DOHH2 (cell line): ENCODE results near the gene GPRIN3.

Experiments used
- H3F3A ChIP-seq: fragments of 200-600 bp; sonication (generic), shearing (Covaris generic); 2 replicates; pipeline ENCODE4 v1.6.0; 2016; ENCODE audit warnings: antibody characterized with exemption, mild to moderate bottlenecking; ENCODE audit not compliant: control insufficient read depth, insufficient read depth
- H3K27ac ChIP-seq: fragments of 200-600 bp; sonication (generic); 2 replicates; pipeline ENCODE4 v1.5.1; 2014; ENCODE audit warnings: low read depth, mild to moderate bottlenecking, low read length, moderate library complexity
- H3K27me3 ChIP-seq: fragments of 200-600 bp; sonication (generic); 2 replicates; pipeline ENCODE4 v1.6.1; 2014; ENCODE audit warnings: mild to moderate bottlenecking, low read length, mixed read lengths; ENCODE audit not compliant: control insufficient read depth
- H3K36me3 ChIP-seq: fragments of 200-600 bp; sonication (generic); 2 replicates; pipeline ENCODE4 v1.6.1; 2014; ENCODE audit warnings: mild to moderate bottlenecking, low read length, moderate library complexity, mixed read lengths; ENCODE audit not compliant: control insufficient read depth
- H3K4me1 ChIP-seq: fragments of 200-600 bp; sonication (generic); 2 replicates; pipeline ENCODE4 v1.6.1; 2014; ENCODE audit warnings: mild to moderate bottlenecking, low read length, mixed read lengths; ENCODE audit not compliant: control insufficient read depth
- H3K4me2 ChIP-seq: fragments of 200-600 bp; sonication (generic); 2 replicates; pipeline ENCODE4 v1.6.0; 2014; ENCODE audit warnings: mild to moderate bottlenecking, low read length, moderate library complexity
- H3K4me3 ChIP-seq: fragments of 200-600 bp; sonication (generic); 2 replicates; pipeline ENCODE4 v1.5.1; 2014; ENCODE audit warnings: mild to moderate bottlenecking, low read length, mixed read lengths
- H3K79me2 ChIP-seq: fragments of 200-600 bp; sonication (generic); 2 replicates; pipeline ENCODE4 v1.6.1; 2014; ENCODE audit warnings: mild to moderate bottlenecking, low read length, mixed read lengths; ENCODE audit not compliant: control insufficient read depth
- H3K9me2 ChIP-seq: fragments of 200-600 bp; sonication (generic); replicated peaks from 2 replicates; pipeline ENCODE4 v1.6.1; 2014; ENCODE audit warnings: mild to moderate bottlenecking, low read length, mixed read lengths; ENCODE audit not compliant: control insufficient read depth
- H3K9me3 ChIP-seq: fragments of 200-600 bp; sonication (generic); 2 replicates; pipeline ENCODE4 v1.6.1; 2014; ENCODE audit warnings: antibody characterized with exemption, low read length, mixed read lengths; ENCODE audit not compliant: control insufficient read depth, insufficient read depth
- H4K20me1 ChIP-seq: fragments of 200-600 bp; sonication (generic); 2 replicates; pipeline ENCODE4 v1.6.0; 2014; ENCODE audit warnings: low read depth, mild to moderate bottlenecking, antibody characterized with exemption, low read length, moderate library complexity; ENCODE audit not compliant: control insufficient read depth, insufficient read depth
- EZH2phosphoT487 ChIP-seq: fragments of 200-600 bp; sonication (generic); IDR thresholded peaks from 2 replicates; pipeline ENCODE4 v1.6.1; 2017; ENCODE audit warnings: borderline replicate concordance, mild to moderate bottlenecking, antibody characterized with exemption, low read length, moderate library complexity, mixed read lengths
- TF ChIP-seq, protein P1 (sequence below): fragments of 200-600 bp; sonication (generic); IDR thresholded peaks from one replicate; pipeline ENCODE4 v1.5.1; 2014; ENCODE audit warnings: antibody characterized with exemption, mild to moderate bottlenecking, low read depth, low read length; ENCODE audit not compliant: poor library complexity, severe bottlenecking

The GPRIN3 gene

DNA sequence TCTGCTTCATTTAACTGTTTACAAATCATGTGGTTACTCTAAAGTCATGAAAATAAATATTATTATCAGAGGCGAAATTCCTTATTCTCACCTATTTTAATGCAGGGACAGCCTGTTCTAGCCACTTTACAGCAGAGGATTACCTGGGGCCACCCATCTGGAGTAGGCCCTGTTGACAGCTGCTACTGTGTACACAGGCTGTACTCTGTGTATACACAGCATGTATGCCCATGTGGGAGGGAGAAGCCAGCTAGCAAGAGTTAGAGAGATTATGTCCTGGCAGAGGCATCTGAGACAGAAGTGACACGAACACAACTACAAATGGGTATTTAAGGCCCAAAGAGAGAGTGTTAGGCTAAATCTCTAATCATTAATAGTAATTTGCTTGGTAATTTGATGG is 62.1 kb downstream of the GPRIN3 start:
- Histone ChIP-seq H3K4me3 (no peak overlapping the region), H3K4me1 (no peaks in the 10 kb centered on the region), H3K4me2 (no peak overlapping the region), H3K27me3 (no peaks in the 10 kb centered on the region), H3K79me2 (no peaks in the 10 kb centered on the region), H4K20me1 (no peaks in the 10 kb centered on the region), H3K36me3 (no peaks in the 10 kb centered on the region), H3K9me3 (no peaks in the 10 kb centered on the region), H3K27ac (no peak overlapping the region), H3F3A (no peaks in the 10 kb centered on the region), H3K9me2 (no peaks in the 10 kb centered on the region)
- TF ChIP-seq, protein P1, sequence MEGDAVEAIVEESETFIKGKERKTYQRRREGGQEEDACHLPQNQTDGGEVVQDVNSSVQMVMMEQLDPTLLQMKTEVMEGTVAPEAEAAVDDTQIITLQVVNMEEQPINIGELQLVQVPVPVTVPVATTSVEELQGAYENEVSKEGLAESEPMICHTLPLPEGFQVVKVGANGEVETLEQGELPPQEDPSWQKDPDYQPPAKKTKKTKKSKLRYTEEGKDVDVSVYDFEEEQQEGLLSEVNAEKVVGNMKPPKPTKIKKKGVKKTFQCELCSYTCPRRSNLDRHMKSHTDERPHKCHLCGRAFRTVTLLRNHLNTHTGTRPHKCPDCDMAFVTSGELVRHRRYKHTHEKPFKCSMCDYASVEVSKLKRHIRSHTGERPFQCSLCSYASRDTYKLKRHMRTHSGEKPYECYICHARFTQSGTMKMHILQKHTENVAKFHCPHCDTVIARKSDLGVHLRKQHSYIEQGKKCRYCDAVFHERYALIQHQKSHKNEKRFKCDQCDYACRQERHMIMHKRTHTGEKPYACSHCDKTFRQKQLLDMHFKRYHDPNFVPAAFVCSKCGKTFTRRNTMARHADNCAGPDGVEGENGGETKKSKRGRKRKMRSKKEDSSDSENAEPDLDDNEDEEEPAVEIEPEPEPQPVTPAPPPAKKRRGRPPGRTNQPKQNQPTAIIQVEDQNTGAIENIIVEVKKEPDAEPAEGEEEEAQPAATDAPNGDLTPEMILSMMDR = no peak
- no peak for TF ChIP-seq EZH2phosphoT487

DNA sequence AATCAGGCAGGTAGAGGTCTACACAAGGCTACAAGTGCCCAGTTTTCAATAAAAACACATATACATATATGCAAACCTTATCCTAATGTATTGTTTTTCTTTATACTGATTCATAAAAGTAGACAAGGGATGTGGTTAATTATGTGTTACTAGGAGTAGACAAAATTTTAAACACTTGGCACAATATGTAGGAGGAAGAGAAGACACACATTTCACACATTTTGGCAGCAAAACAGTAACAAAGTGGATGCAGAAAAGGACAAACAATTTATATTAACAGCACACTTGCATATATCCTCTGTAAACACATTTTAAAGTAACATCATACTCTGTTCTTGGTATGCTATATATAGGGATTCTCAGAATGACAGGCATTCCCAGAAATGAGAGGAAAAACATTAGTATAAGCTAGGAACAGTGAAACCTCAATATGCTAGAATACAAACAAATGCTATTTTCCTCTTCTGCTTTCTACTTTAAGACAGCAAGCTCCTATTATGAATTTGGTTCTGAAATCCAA is 63.8 kb downstream of the GPRIN3 start:
- Histone ChIP-seq H3K79me2 (no peaks in the 10 kb centered on the region), H3K27me3 (no peaks in the 10 kb centered on the region), H3K9me3 (no peaks in the 10 kb centered on the region), H3K9me2 (no peaks in the 10 kb centered on the region), H3K4me2 (no peak overlapping the region), H3K36me3 (no peaks in the 10 kb centered on the region), H4K20me1 (no peaks in the 10 kb centered on the region), H3K4me3 (no peak overlapping the region), H3F3A (no peaks in the 10 kb centered on the region), H3K27ac (no peak overlapping the region), H3K4me1 (no peaks in the 10 kb centered on the region)
- no peak for TF ChIP-seq EZH2phosphoT487
- TF ChIP-seq, protein P1 = no peak

DNA sequence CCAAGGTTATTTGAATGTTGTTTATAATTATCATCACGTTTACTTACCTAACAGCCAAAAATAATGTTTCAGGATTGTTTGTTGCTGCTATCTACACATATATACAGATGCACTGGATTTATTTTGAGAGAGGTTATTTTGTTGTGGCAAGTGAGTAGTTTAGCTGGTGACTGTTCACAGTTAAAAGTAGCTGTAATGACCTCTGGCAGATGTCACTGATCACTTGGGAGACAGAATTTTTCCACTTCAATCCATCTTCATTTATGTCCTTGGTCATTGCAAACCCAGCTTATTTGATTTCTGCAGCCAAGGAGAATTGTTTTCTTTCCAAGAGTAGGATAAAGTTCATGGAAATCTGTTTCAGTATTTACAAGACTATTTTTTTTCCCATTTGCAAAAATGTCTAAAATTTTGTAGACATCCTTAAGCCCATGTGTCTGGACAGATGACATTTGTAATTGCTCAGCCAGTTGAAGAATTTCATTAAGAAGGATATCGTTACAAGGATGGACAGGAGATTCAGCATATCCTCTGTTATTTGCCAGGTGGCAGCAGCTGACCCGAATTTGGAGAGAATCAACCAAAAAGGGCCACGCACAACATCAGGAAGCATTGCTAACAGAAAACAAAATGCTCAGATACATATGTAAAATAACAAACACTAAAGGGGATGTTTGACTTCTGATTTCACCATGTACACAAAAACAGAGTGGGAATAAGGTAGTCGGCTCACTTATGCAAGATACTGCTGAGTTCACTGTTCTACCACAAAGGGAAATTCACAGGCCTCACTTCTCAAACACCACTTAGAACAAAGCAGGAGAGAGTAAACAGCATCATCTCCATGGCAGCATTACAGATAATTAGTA is 64.5 kb downstream of the GPRIN3 start:
- Histone ChIP-seq H3K4me2 (no peak overlapping the region), H3K4me1 (no peaks in the 10 kb centered on the region), H3K9me3 (no peaks in the 10 kb centered on the region), H3K79me2 (no peaks in the 10 kb centered on the region), H3K9me2 (no peaks in the 10 kb centered on the region), H3K4me3 (no peak overlapping the region), H3K36me3 (no peaks in the 10 kb centered on the region), H4K20me1 (no peaks in the 10 kb centered on the region), H3K27ac (no peak overlapping the region), H3K27me3 (no peaks in the 10 kb centered on the region), H3F3A (no peaks in the 10 kb centered on the region)
- TF ChIP-seq, protein P1 = no peak
- no peak for TF ChIP-seq EZH2phosphoT487
